GM23338 (cell line): ENCODE measurements around the gene NAT8L. TPM values are rescaled to one million over a fixed set of nuclear protein-coding genes. Genes with fewer than 3 reads are reported as not detected.

Source experiments
- ATAC-seq: fragments of 200-7000 bp; cut with Tn5 transposase; 3 replicates; pipeline ENCODE4 v1.9.1; 2020
- DNase-seq: peaks from one replicate; pipeline ENCODE4 v3.0.0-alpha.2; 2015; ENCODE audit warnings: low spot score
- H2AFZ ChIP-seq: fragments of 200-600 bp; sonication (generic); 2 replicates; pipeline ENCODE4 v1.8.0; 2016; ENCODE audit warnings: antibody characterized with exemption, mild to moderate bottlenecking, moderate library complexity
- H3F3A ChIP-seq: fragments of 200-600 bp; sonication (generic); replicated peaks from 2 replicates; pipeline ENCODE4 v1.8.0; 2017; ENCODE audit warnings: antibody characterized with exemption, mixed run types, low read depth
- H3K27ac ChIP-seq: fragments of 200-600 bp; sonication (generic); 2 replicates; pipeline ENCODE4 v1.6.1; 2016; ENCODE audit warnings: low read depth
- H3K27me3 ChIP-seq: fragments of 200-600 bp; sonication (generic); 2 replicates; pipeline ENCODE4 v1.8.0; 2016; ENCODE audit warnings: mild to moderate bottlenecking, mixed run types, moderate library complexity; ENCODE audit not compliant: insufficient read depth
- H3K36me3 ChIP-seq: fragments of 200-600 bp; sonication (generic); 2 replicates; pipeline ENCODE4 v1.8.0; 2016; ENCODE audit warnings: mild to moderate bottlenecking; ENCODE audit not compliant: insufficient read depth
- H3K4me1 ChIP-seq: fragments of 200-600 bp; sonication (generic); 2 replicates; pipeline ENCODE4 v1.8.0; 2016; ENCODE audit warnings: mild to moderate bottlenecking, moderate library complexity; ENCODE audit not compliant: insufficient read depth
- H3K4me2 ChIP-seq: fragments of 200-600 bp; sonication (generic); 2 replicates; pipeline ENCODE4 v1.7.1; 2017; ENCODE audit warnings: mixed run types
- H3K4me3 ChIP-seq: fragments of 200-600 bp; sonication (generic); 2 replicates; pipeline ENCODE4 v1.6.1; 2016; ENCODE audit warnings: mixed run types
- H3K79me2 ChIP-seq: fragments of 200-600 bp; sonication (generic); replicated peaks from 2 replicates; pipeline ENCODE4 v1.8.0; 2017; ENCODE audit warnings: mild to moderate bottlenecking; ENCODE audit not compliant: insufficient read depth
- H3K9me2 ChIP-seq: fragments of 200-600 bp; sonication (generic); 2 replicates; pipeline ENCODE4 v1.8.0; 2017; ENCODE audit not compliant: insufficient read depth
- H4K20me1 ChIP-seq: fragments of 200-600 bp; sonication (generic); replicated peaks from 2 replicates; pipeline ENCODE4 v1.8.0; 2017; ENCODE audit warnings: mild to moderate bottlenecking; ENCODE audit not compliant: insufficient read depth
- H3K27ac Mint-ChIP-seq: 2 replicates; pipeline ENCODE4 v1.8.0; 2020; ENCODE audit warnings: inconsistent platforms, mild to moderate bottlenecking, moderate library complexity, mixed read lengths
- H3K27me3 Mint-ChIP-seq: 3 replicates; pipeline ENCODE4 v1.8.0; 2022; ENCODE audit warnings: low read depth, mild to moderate bottlenecking, moderate library complexity, mixed read lengths, inconsistent platforms; ENCODE audit not compliant: insufficient read depth, poor library complexity
- H3K36me3 Mint-ChIP-seq: 3 replicates; pipeline ENCODE4 v1.8.0; 2021; ENCODE audit warnings: low read depth, mild to moderate bottlenecking, inconsistent platforms, moderate library complexity, mixed read lengths
- H3K4me1 Mint-ChIP-seq: 3 replicates; pipeline ENCODE4 v1.8.0; 2020; ENCODE audit warnings: mild to moderate bottlenecking, inconsistent platforms, mixed read lengths
- H3K4me3 Mint-ChIP-seq: 3 replicates; pipeline ENCODE4 v1.8.0; 2021; ENCODE audit warnings: moderate library complexity, mild to moderate bottlenecking, inconsistent platforms, mixed read lengths
- H3K9me3 Mint-ChIP-seq: 3 replicates; pipeline ENCODE4 v1.8.0; 2020; ENCODE audit warnings: moderate library complexity, mild to moderate bottlenecking, inconsistent platforms, mixed read lengths
- CREB1 ChIP-seq: fragments of 250-450 bp; sonication (Bioruptor Pico); IDR thresholded peaks from 2 replicates; pipeline ENCODE4 v1.5.0; 2020; ENCODE audit warnings: low read depth, mild to moderate bottlenecking, moderate library complexity
- CTCF ChIP-seq, 2 experiments: fragments of 200-600 bp in 1 of 2; sonication (generic) in 1 of 2; conservative IDR thresholded peaks; 2 replicates each; pipeline versions ENCODE4 v1.5.1 to v1.6.1; 2016 to 2017; ENCODE audit warnings: antibody characterized with exemption in 2 of 2, low read depth in 2 of 2, mild to moderate bottlenecking in 2 of 2, moderate library complexity in 1 of 2
- EZH2 ChIP-seq: fragments of 200-600 bp; sonication (generic); IDR thresholded peaks from one replicate; pipeline ENCODE4 v1.8.0; 2017; ENCODE audit warnings: antibody characterized with exemption, mild to moderate bottlenecking, low read depth; ENCODE audit not compliant: unreplicated experiment
- EZH2phosphoT487 ChIP-seq: fragments of 200-600 bp; sonication (generic); IDR thresholded peaks from one replicate; pipeline ENCODE4 v1.8.1; 2018; ENCODE audit warnings: antibody characterized with exemption; ENCODE audit not compliant: unreplicated experiment
- JUNB ChIP-seq: IDR thresholded peaks from one replicate; pipeline ENCODE4 v1.6.1; 2016; ENCODE audit warnings: antibody characterized with exemption; ENCODE audit not compliant: unreplicated experiment
- NANOG ChIP-seq: IDR thresholded peaks from 2 replicates; pipeline ENCODE4 v1.6.1; 2016; ENCODE audit warnings: antibody characterized with exemption, borderline replicate concordance
- POLR2AphosphoS5 ChIP-seq: IDR thresholded peaks from 2 replicates; pipeline ENCODE4 v1.6.1; 2016; ENCODE audit warnings: antibody characterized with exemption, low read depth
- STAT1 ChIP-seq: IDR thresholded peaks from one replicate; pipeline ENCODE4 v1.6.1; 2016; ENCODE audit warnings: antibody characterized with exemption; ENCODE audit not compliant: unreplicated experiment
- ZNF114 ChIP-seq: fragments of 250-450 bp; sonication (Bioruptor Pico); IDR thresholded peaks from 2 replicates; pipeline ENCODE4 v1.5.0; 2020; ENCODE audit warnings: mild to moderate bottlenecking, moderate library complexity
- ZNF331 ChIP-seq: fragments of 250-450 bp; sonication (Bioruptor Pico); IDR thresholded peaks from 2 replicates; pipeline ENCODE4 v1.5.0; 2020; ENCODE audit warnings: low read depth, mild to moderate bottlenecking, moderate library complexity
- ZNF462 ChIP-seq: fragments of 250-450 bp; sonication (Bioruptor Pico); IDR thresholded peaks from 2 replicates; pipeline ENCODE4 v1.5.0; 2020; ENCODE audit warnings: mild to moderate bottlenecking, moderate library complexity
- polyA plus RNA-seq: library from polyadenylated mRNA; unstranded; fragments of >200 nt; fragmentation: Nextera tagmentation; extraction: Ambion mirVana; gene quantifications from 2 replicates; pipeline ENCODE4 v1.2.1, GENCODE V29; 2016
- total RNA-seq: library from RNA; depleted of rRNA; stranded (reverse); fragments of >200 nt; shearing (Covaris generic); gene quantifications from 2 replicates; pipeline ENCODE4 v1.2.3, GENCODE V29; 2014
- TF ChIP-seq, protein P1 (sequence below): IDR thresholded peaks from 2 replicates; pipeline ENCODE4 v1.6.1; 2016; ENCODE audit warnings: antibody characterized with exemption
- TF ChIP-seq, protein P2 (sequence below): IDR thresholded peaks from one replicate; pipeline ENCODE4 v1.6.1; 2018; ENCODE audit warnings: antibody characterized with exemption; ENCODE audit not compliant: unreplicated experiment

NAT8L gene
- total and polyA plus RNA-seq, 2 experiments from 2014 or later = 1.6 to 9.7 TPM

DNA sequence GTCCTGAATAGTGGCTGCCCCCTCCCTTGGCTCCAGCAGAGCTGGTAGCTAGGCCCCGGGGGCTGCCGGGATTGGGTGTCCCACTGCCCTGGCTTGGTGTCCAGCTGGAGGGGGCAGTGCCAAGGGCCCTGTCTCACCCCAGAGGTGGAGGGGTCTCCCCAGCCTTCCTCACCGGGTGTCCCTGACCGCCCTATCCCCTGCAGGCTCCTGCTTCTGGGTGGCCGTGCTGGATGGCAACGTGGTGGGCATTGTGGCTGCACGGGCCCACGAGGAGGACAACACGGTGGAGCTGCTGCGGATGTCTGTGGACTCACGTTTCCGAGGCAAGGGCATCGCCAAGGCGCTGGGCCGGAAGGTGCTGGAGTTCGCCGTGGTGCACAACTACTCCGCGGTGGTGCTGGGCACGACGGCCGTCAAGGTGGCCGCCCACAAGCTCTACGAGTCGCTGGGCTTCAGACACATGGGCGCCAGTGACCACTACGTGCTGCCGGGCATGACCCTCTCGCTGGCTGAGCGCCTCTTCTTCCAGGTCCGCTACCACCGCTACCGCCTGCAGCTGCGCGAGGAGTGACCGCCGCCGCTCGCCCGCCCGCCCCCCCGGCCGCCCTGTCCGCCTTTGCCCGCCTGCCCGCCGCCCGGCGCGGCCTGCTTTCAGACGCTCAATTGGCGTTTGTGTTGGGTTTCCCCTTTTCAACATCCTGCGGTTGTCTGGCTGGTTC lies 4.6 kb downstream of the NAT8L start:
- Histone ChIP-seq H3F3A (peaks cover 6% of the 10 kb centered on the region; the same call in 1 of the 2 replicates), H4K20me1 (no peaks in the 10 kb centered on the region), H3K79me2 (no peaks in the 10 kb centered on the region), H3K27ac (no peak overlapping the region), H2AFZ (no peak overlapping the region), H3K36me3 (no peaks in the 10 kb centered on the region), H3K4me3 (no peak overlapping the region), H3K4me2 (no peak overlapping the region), H3K27me3 (peaks cover 27% of the 10 kb centered on the region), H3K4me1 (no peaks in the 10 kb centered on the region; the same call in 1 of the 2 replicates), H3K9me2 (no peaks in the 10 kb centered on the region)
- H3K27me3 Mint-ChIP-seq = peaks cover 27% of the 10 kb centered on the region
- no peak overlapping the region for H3K27ac Mint-ChIP-seq
- no peaks in the 10 kb centered on the region for H3K9me3 Mint-ChIP-seq
- ATAC-seq (no peak), DNase-seq (no peak)
- H3K4me1 Mint-ChIP-seq = peaks cover 8% of the 10 kb centered on the region
- TF ChIP-seq EZH2 (no peak), JUNB (no peak), POLR2AphosphoS5 (no peak), EZH2phosphoT487 (no peak), STAT1 (no peak), ZNF462 (CRISPR knock-in tag) (no peak), CREB1 (CRISPR knock-in tag) (no peak), ZNF331 (CRISPR knock-in tag) (no peak), ZNF114 (no peak), NANOG (no peak), CTCF (conservative IDR thresholded peaks at IDR 0.05; ENCODE audit: low read depth in 2 of 2) (no peak)
- TF ChIP-seq, protein P1, sequence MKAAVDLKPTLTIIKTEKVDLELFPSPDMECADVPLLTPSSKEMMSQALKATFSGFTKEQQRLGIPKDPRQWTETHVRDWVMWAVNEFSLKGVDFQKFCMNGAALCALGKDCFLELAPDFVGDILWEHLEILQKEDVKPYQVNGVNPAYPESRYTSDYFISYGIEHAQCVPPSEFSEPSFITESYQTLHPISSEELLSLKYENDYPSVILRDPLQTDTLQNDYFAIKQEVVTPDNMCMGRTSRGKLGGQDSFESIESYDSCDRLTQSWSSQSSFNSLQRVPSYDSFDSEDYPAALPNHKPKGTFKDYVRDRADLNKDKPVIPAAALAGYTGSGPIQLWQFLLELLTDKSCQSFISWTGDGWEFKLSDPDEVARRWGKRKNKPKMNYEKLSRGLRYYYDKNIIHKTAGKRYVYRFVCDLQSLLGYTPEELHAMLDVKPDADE = no peak
- TF ChIP-seq, protein P2, sequence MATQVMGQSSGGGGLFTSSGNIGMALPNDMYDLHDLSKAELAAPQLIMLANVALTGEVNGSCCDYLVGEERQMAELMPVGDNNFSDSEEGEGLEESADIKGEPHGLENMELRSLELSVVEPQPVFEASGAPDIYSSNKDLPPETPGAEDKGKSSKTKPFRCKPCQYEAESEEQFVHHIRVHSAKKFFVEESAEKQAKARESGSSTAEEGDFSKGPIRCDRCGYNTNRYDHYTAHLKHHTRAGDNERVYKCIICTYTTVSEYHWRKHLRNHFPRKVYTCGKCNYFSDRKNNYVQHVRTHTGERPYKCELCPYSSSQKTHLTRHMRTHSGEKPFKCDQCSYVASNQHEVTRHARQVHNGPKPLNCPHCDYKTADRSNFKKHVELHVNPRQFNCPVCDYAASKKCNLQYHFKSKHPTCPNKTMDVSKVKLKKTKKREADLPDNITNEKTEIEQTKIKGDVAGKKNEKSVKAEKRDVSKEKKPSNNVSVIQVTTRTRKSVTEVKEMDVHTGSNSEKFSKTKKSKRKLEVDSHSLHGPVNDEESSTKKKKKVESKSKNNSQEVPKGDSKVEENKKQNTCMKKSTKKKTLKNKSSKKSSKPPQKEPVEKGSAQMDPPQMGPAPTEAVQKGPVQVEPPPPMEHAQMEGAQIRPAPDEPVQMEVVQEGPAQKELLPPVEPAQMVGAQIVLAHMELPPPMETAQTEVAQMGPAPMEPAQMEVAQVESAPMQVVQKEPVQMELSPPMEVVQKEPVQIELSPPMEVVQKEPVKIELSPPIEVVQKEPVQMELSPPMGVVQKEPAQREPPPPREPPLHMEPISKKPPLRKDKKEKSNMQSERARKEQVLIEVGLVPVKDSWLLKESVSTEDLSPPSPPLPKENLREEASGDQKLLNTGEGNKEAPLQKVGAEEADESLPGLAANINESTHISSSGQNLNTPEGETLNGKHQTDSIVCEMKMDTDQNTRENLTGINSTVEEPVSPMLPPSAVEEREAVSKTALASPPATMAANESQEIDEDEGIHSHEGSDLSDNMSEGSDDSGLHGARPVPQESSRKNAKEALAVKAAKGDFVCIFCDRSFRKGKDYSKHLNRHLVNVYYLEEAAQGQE = no peak
- H3K36me3 Mint-ChIP-seq = peaks cover 3% of the 10 kb centered on the region; the same call in 1 of the 3 replicates
- H3K4me3 Mint-ChIP-seq = no peak overlapping the region
